Fibroblast of villous mesenchyme (primary cell): ENCODE results near the gene NFATC2. TPM values are rescaled to one million over a fixed set of nuclear protein-coding genes. Genes with fewer than 3 reads are reported as not detected.
A peak's percentile ranks its signal among the peaks of the same experiment; 100 is the strongest.

Experiments
- DNase-seq: peaks from one replicate; pipeline ENCODE4 v3.0.0-alpha.2; 2010; ENCODE audit warnings: low read depth
- H3K4me3 ChIP-seq: 2 replicates; pipeline ENCODE4 v1.5.1; 2011; ENCODE audit warnings: low read depth, mild to moderate bottlenecking, low read length
- total RNA-seq: library from RNA; depleted of rRNA; stranded (reverse); fragments of >200 nt; gene quantifications from 2 replicates; pipeline ENCODE4 v1.2.3, GENCODE V29; 2012
- TF ChIP-seq, protein P1 (sequence below): IDR thresholded peaks from 2 replicates; pipeline ENCODE4 v1.5.1; 2012; ENCODE audit warnings: low read depth, mild to moderate bottlenecking, low read length; ENCODE audit not compliant: insufficient read depth

The NFATC2 gene
- total RNA-seq, 1 donor = under 0.01 TPM

DNA sequence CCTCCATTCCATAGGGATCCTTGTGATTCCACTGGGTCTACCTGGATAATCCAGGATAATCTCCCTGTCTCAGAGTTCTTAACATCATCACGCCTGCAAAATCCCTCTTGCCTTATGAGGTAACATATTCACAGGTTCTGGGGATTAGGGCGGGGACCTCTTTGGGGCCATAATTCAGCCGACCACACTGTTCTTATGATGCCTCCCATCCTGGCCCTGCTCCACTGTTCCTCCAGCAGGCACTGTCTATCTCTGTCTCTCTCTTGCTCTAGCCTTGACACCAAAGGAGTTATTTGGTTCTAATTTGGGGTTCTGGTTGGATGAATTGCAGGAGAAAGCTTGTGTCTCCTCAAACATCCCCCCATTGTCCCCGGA is 168.1 kb downstream of the NFATC2 start:
- TF ChIP-seq, protein P1, sequence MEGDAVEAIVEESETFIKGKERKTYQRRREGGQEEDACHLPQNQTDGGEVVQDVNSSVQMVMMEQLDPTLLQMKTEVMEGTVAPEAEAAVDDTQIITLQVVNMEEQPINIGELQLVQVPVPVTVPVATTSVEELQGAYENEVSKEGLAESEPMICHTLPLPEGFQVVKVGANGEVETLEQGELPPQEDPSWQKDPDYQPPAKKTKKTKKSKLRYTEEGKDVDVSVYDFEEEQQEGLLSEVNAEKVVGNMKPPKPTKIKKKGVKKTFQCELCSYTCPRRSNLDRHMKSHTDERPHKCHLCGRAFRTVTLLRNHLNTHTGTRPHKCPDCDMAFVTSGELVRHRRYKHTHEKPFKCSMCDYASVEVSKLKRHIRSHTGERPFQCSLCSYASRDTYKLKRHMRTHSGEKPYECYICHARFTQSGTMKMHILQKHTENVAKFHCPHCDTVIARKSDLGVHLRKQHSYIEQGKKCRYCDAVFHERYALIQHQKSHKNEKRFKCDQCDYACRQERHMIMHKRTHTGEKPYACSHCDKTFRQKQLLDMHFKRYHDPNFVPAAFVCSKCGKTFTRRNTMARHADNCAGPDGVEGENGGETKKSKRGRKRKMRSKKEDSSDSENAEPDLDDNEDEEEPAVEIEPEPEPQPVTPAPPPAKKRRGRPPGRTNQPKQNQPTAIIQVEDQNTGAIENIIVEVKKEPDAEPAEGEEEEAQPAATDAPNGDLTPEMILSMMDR = no peak
- no peak overlapping the region for H3K4me3 ChIP-seq
- no peak for DNase-seq

GRCh38 chr20:51373713-51374455 is 168.6 kb downstream of the NFATC2 start:
- H3K4me3 ChIP-seq = no peak overlapping the region
- TF ChIP-seq, protein P1 = no peak
- DNase-seq = peak; percentile 85

DNA sequence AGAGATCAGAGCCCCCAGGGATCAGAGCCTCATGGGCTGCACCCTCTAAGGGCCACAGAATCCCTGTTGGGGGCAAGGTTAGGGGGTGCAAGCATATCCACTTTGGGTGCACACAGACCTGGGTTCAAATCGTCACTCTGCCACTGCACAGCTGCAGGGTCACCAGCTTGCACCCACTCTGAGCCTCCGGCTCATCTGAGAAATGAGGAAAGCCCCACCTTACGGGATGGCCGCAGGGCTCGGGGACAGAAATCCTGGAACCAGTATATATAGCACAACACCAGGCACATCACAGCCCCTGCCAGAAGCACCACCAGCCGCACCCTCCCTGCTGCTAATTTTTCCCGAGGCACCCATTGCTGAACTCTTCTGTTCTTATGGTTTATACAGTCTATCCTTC is 169.6 kb downstream of the NFATC2 start:
- TF ChIP-seq, protein P1 = no peak
- no peak for DNase-seq
- H3K4me3 ChIP-seq = no peak overlapping the region

- H3K4me3 ChIP-seq = no peak overlapping the region
- TF ChIP-seq, protein P1 = peak; percentile 93
- peak; percentile 74 for DNase-seq
Observed at GRCh38 chr20:51372176-51372803, 170.2 kb downstream of the NFATC2 start.

DNA sequence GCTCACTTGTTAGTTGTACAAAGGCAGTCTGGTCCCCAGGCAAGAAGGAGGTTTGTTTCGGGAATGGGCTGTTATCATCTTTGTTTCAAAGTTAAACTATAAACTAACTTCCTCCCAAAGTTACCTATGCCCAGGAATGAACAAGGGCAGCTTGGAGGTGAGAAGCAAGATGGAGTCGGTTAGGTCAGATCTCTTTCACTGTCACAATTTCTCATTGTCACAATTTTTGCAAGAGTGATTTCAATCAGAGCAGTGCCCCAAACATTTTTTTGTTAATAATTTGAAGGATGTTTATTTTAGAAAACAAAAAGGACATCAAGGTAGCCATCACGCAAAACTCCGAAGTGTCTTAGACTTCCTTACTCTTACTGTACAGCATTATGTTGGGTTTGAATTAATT is 170.8 kb downstream of the NFATC2 start:
- TF ChIP-seq, protein P1 = no peak
- DNase-seq = no peak

DNA sequence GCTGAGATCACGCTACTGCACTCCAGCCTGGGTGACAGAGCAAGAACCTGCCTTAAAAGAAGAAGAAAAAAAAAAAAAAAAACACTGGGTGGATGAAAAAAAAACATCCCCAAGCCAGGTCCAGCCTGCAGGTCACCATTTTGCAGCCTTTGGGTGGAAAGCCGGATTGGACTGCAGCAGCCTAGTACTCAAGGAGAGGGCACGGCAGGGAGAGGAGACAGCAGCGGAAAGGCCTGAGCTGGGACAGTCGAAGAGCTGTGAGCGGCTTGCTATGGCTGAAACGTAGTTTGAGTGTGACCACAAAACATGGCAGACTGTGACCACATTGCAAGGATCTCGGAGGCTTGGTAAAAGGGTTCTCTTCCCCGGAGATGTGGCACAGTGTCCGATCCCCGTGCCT is 173.0 kb downstream of the NFATC2 start:
- DNase-seq = no peak
- TF ChIP-seq, protein P1 = no peak
- no peak overlapping the region for H3K4me3 ChIP-seq

More for the DNA sequence above, 170.8 kb downstream of the NFATC2 start:
- H3K4me3 ChIP-seq = no peak overlapping the region
